IMR-90 (cell line): Measurements from ENCODE around the gene ZMYND10. TPM values are rescaled to one million over a fixed set of nuclear protein-coding genes. Genes with fewer than 3 reads are reported as not detected.

Experiments used
- ATAC-seq: fragments of 200-7000 bp; cut with Tn5 transposase; 2 replicates; pipeline ENCODE4 v1.9.1; 2020; ENCODE audit warnings: low read depth, mild to moderate bottlenecking, moderate library complexity
- BruUV-seq: library from RNA; stranded (reverse); fragments of 400-500 nt; replicated peaks from 2 replicates; lab custom pipeline; 2021; lab: Mats Ljungman, UMichigan
- CTCF ChIA-PET: fragments of 300-600 bp; formaldehyde crosslinking; extraction: SDS; loops from one replicate; lab custom pipeline; 2021; ENCODE audit warnings: antibody characterized with exemption; lab: Yijun Ruan, JAX
- POLR2A ChIA-PET: fragments of 300-600 bp; sonication (Branson Sonifier 250); formaldehyde crosslinking; loops from one replicate; lab custom pipeline; 2022; ENCODE audit warnings: antibody characterized with exemption; ENCODE audit not compliant: unreplicated experiment; lab: Charles Lee
- DNase-seq: peaks from one replicate; pipeline ENCODE4 v3.0.0; 2013
- H2AFZ ChIP-seq: replicated peaks from 2 replicates; pipeline ENCODE3; 2013; ENCODE audit warnings: low read length, mild to moderate bottlenecking; ENCODE audit not compliant: poor library complexity
- H2AK5ac ChIP-seq: 2 replicates; pipeline ENCODE4 v1.6.1; 2013; ENCODE audit warnings: low read depth, low read length, inconsistent platforms
- H2AK9ac ChIP-seq: replicated peaks from 2 replicates; pipeline ENCODE3; 2013; ENCODE audit warnings: mild to moderate bottlenecking, low read depth, low read length, moderate library complexity; ENCODE audit not compliant: poor library complexity
- H2BK120ac ChIP-seq: 2 replicates; pipeline ENCODE4 v1.6.1; 2013; ENCODE audit warnings: low read depth, low read length, inconsistent platforms
- H2BK15ac ChIP-seq: 3 replicates; pipeline ENCODE4 v1.6.1; 2013; ENCODE audit warnings: low read depth, low read length, inconsistent platforms
- H2BK20ac ChIP-seq: 2 replicates; pipeline ENCODE4 v1.6.1; 2013; ENCODE audit warnings: low read depth, mild to moderate bottlenecking, inconsistent platforms, low read length, moderate library complexity
- H2BK5ac ChIP-seq: 2 replicates; pipeline ENCODE4 v1.6.1; 2013; ENCODE audit warnings: mild to moderate bottlenecking, low read depth, low read length, inconsistent platforms; ENCODE audit not compliant: poor library complexity, severe bottlenecking
- H3K14ac ChIP-seq: replicated peaks from 2 replicates; pipeline ENCODE4 v1.6.1; 2013; ENCODE audit warnings: low read depth, low read length, inconsistent platforms
- H3K18ac ChIP-seq: 2 replicates; pipeline ENCODE4 v1.6.1; 2013; ENCODE audit warnings: low read depth, low read length, control low read depth
- H3K23ac ChIP-seq: 2 replicates; pipeline ENCODE4 v1.6.1; 2013; ENCODE audit warnings: low read depth, low read length, inconsistent platforms
- H3K27ac ChIP-seq: 2 replicates; pipeline ENCODE4 v1.5.1; 2013; ENCODE audit warnings: mild to moderate bottlenecking, control low read depth, low read length; ENCODE audit not compliant: insufficient read depth
- H3K27me3 ChIP-seq: 2 replicates; pipeline ENCODE4 v1.6.1; 2013; ENCODE audit warnings: low read length; ENCODE audit not compliant: control insufficient read depth, insufficient read depth
- H3K36me3 ChIP-seq: 2 replicates; pipeline ENCODE4 v1.6.1; 2013; ENCODE audit warnings: low read length, mixed read lengths; ENCODE audit not compliant: control insufficient read depth, insufficient read depth
- H3K4ac ChIP-seq: 2 replicates; pipeline ENCODE4 v1.6.1; 2013; ENCODE audit warnings: low read depth, low read length, inconsistent platforms
- H3K4me1 ChIP-seq: 2 replicates; pipeline ENCODE4 v1.6.1; 2013; ENCODE audit warnings: low read length, mixed read lengths; ENCODE audit not compliant: control insufficient read depth, insufficient read depth
- H3K4me2 ChIP-seq: 2 replicates; pipeline ENCODE4 v1.6.1; 2013; ENCODE audit warnings: low read depth, mild to moderate bottlenecking, control low read depth, low read length, moderate library complexity
- H3K4me3 ChIP-seq: 2 replicates; pipeline ENCODE4 v1.5.1; 2013; ENCODE audit warnings: low read depth, mild to moderate bottlenecking, control low read depth, low read length, moderate library complexity; ENCODE audit not compliant: insufficient read depth
- H3K56ac ChIP-seq: 2 replicates; pipeline ENCODE4 v1.6.1; 2013; ENCODE audit warnings: low read length, inconsistent platforms; ENCODE audit not compliant: insufficient read depth; ENCODE audit errors: extremely low read depth
- H3K79me1 ChIP-seq, 2 experiments: 2 replicates each; pipeline ENCODE4 v1.6.1; 2013; ENCODE audit warnings: low read length in 2 of 2, inconsistent platforms in 1 of 2, low read depth in 1 of 2
- H3K9ac ChIP-seq: 2 replicates; pipeline ENCODE4 v1.6.1; 2013; ENCODE audit warnings: low read depth, low read length, control low read depth
- H3K9me1 ChIP-seq: 2 replicates; pipeline ENCODE4 v1.6.1; 2013; ENCODE audit warnings: low read length, inconsistent platforms; ENCODE audit not compliant: insufficient read depth
- H3K9me3 ChIP-seq: 2 replicates; pipeline ENCODE4 v1.6.1; 2013; ENCODE audit warnings: low read length; ENCODE audit not compliant: control insufficient read depth, insufficient read depth
- H4K20me1 ChIP-seq: 2 replicates; pipeline ENCODE4 v1.6.1; 2013; ENCODE audit warnings: low read length, inconsistent platforms; ENCODE audit not compliant: insufficient read depth
- H4K5ac ChIP-seq: 2 replicates; pipeline ENCODE4 v1.6.1; 2013; ENCODE audit warnings: mild to moderate bottlenecking, low read depth, low read length, control low read depth
- H4K8ac ChIP-seq, 2 experiments: 2 replicates each; pipeline ENCODE4 v1.6.1; 2013; ENCODE audit warnings: low read depth in 2 of 2, low read length in 2 of 2, control low read depth in 1 of 2, inconsistent platforms in 1 of 2
- H4K91ac ChIP-seq: 2 replicates; pipeline ENCODE4 v1.6.1; 2013; ENCODE audit warnings: low read depth, low read length, inconsistent platforms; ENCODE audit not compliant: insufficient read depth
- BHLHE40 ChIP-seq: fragments of 150-350 bp; IDR thresholded peaks from 2 replicates; pipeline ENCODE4 v1.6.1; 2016; ENCODE audit warnings: mild to moderate bottlenecking, low read depth, low read length
- FOS ChIP-seq: fragments of 150-350 bp; IDR thresholded peaks from 2 replicates; pipeline ENCODE4 v1.6.1; 2016; ENCODE audit warnings: low read depth, low read length
- MAZ ChIP-seq: IDR thresholded peaks from 2 replicates; pipeline ENCODE4 v1.6.1; 2012; ENCODE audit warnings: low read depth, mild to moderate bottlenecking, low read length, improper control_type of control experiment, moderate library complexity, borderline replicate concordance
- NFE2L2 ChIP-seq: fragments of 150-350 bp; IDR thresholded peaks from 2 replicates; pipeline ENCODE4 v1.6.1; 2016; ENCODE audit warnings: low read depth, mild to moderate bottlenecking, low read length
- POLR2A ChIP-seq: IDR thresholded peaks from 2 replicates; pipeline ENCODE4 v1.6.1; 2012; ENCODE audit warnings: mild to moderate bottlenecking, low read depth, low read length
- whole genome bisulfite sequencing, 2 experiments: methylation state at CpG; one replicate each; pipeline versions ENCODE4 v1.1.5 to v1.1.7; 2013; ENCODE audit warnings: missing lambda C conversion rate in 2 of 2; ENCODE audit not compliant: insufficient read length in 1 of 2; ENCODE audit errors: extremely low coverage in 2 of 2; 5-methylcytosine and 5-hydroxymethylcytosine counted together
- dilution Hi-C: fragments of 300-500 bp; cut with HindIII; formaldehyde crosslinking; loops from one replicate; pipeline ENCODE4 v1.14.3; 2018; ENCODE audit warnings: low sequenced_read_pairs; ENCODE audit not compliant: unreplicated experiment
- in situ Hi-C: fragments of 300-500 bp; cut with MboI; formaldehyde crosslinking; loops from 3 replicates; pipeline ENCODE4 v1.14.3; 2019; ENCODE audit warnings: low sequenced_read_pairs, inconsistent platforms, mixed read lengths
- intact Hi-C: fragments of 100-400 bp; cut with micrococcal nuclease; formaldehyde crosslinking; loops from 2 replicates; pipeline ENCODE4 v1.10.0; 2022
- polyA plus RNA-seq, 3 experiments: library from polyadenylated mRNA; depleted of rRNA; stranded (reverse); fragments of >200 nt; gene quantifications; 2 replicates each; pipeline ENCODE4 v1.2.3, GENCODE V29; 2012; ENCODE audit warnings: low replicate concordance in 1 of 3
- total RNA-seq: library from RNA; depleted of rRNA; stranded (reverse); fragments of >200 nt; gene quantifications from 2 replicates; pipeline ENCODE4 v1.2.3, GENCODE V29; 2012

The ZMYND10 gene
- total and polyA plus RNA-seq, 2 of the 4 experiments (the other 2 are of a cell fraction) = 1.1 to 1.4 TPM

- intact Hi-C loops = no loop called here
- POLR2A ChIA-PET = interaction anchor here (0.6 kb wide), 1 partner anchor 1214 kb away, joined by 16 read pairs; no protein-coding TSS in a partner anchor
- H2BK15ac ChIP-seq = no peak overlapping the region
These were observed 11.7 kb downstream of the ZMYND10 start for GRCh38 chr3:50333744-50334328.

More at GRCh38 chr3:50333744-50334328, 11.7 kb downstream of the ZMYND10 start:
- Histone ChIP-seq H4K91ac (no peak overlapping the region), H4K8ac (peak overlapping the region in 1 of 2 experiments; percentile 74; a peak in 1 of 4 replicates), H2BK5ac (no peak overlapping the region), H3K56ac (no peak overlapping the region), H3K23ac (no peak overlapping the region), H3K27ac (peak overlapping the region; percentile 14; the same call in 1 of the 2 replicates), H3K4ac (peak overlapping the region; percentile 1), H4K5ac (no peak overlapping the region), H2BK20ac (no peak overlapping the region), H3K79me1 (peaks cover 39 to 62% of the 10 kb centered on the region in 2 experiments), H3K4me1 (peaks cover 19% of the 10 kb centered on the region), H3K18ac (no peak overlapping the region), H2AK5ac (peak overlapping the region; percentile 5; the same call in 1 of the 2 replicates), H3K9me3 (no peaks in the 10 kb centered on the region), H3K9me1 (peaks cover 21% of the 10 kb centered on the region), H4K20me1 (peaks cover 51% of the 10 kb centered on the region), H3K4me3 (no peak overlapping the region), H2AK9ac (peak overlapping the region; percentile 63), H3K36me3 (peaks cover 32% of the 10 kb centered on the region), H3K9ac (peak overlapping the region; percentile 17; the same call in 1 of the 2 replicates), H3K27me3 (no peaks in the 10 kb centered on the region), H3K4me2 (peak overlapping the region; percentile 48; the same call in 1 of the 2 replicates), H2AFZ (no peak overlapping the region), H2BK120ac (no peak overlapping the region), H3K14ac (no peak overlapping the region)
- WGBS, 2 experiments = 80% methylated on average over 1 of the region's 12 CpGs; no CpG with 5 or more reads in 1 of the 2 experiments
- BruUV-seq = no TSS peak
- in situ Hi-C loops = loop anchor here (25.0 kb wide), 3 partner anchors 1053 to 1828 kb away; partner anchors contain the start of genes ABHD14B, GPR62, MANF and PCBP4
- dilution Hi-C loops = no loop called here
- DNase-seq = peak; percentile 86
- TF ChIP-seq MAZ (no peak), BHLHE40 (no peak), NFE2L2 (no peak), FOS (no peak), POLR2A (peak; percentile 57)
- no peak for ATAC-seq
- CTCF ChIA-PET = interaction anchor here (0.7 to 1.0 kb wide), 3 partner anchors 10 to 81 kb away, joined by 3 read pairs; no protein-coding TSS in a partner anchor
